ENCODE results near the gene FGFR2.

Gene FGFR2

GRCh38 chr10:121450247-121450646, 148.0 kb downstream of the FGFR2 start:
- DNase-seq (ENCODE audit: low spot score), result no peak

DNA sequence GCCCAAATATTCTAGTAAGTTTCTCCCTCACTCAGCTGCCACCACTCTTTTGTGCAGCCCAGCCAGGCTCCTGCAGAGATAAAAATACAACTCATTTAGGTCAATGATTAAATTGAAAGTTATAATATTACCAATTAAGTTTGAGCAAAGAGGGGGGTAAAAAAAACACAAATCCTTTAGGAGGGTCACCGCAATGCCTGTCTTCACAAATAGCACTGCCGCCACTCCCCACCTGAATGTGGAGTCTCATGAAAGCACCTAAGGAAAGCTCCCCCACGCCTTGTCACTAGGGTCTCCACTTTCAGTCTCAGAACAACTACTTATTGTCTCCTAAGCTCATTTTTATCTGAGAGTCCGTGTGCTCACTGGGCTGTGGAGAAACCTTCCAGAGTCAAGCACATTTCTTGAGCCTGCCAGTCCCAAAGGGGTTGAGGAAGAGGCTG, 148.7 kb downstream of the FGFR2 start:
- no peak for DNase-seq (ENCODE audit: low spot score)

DNA sequence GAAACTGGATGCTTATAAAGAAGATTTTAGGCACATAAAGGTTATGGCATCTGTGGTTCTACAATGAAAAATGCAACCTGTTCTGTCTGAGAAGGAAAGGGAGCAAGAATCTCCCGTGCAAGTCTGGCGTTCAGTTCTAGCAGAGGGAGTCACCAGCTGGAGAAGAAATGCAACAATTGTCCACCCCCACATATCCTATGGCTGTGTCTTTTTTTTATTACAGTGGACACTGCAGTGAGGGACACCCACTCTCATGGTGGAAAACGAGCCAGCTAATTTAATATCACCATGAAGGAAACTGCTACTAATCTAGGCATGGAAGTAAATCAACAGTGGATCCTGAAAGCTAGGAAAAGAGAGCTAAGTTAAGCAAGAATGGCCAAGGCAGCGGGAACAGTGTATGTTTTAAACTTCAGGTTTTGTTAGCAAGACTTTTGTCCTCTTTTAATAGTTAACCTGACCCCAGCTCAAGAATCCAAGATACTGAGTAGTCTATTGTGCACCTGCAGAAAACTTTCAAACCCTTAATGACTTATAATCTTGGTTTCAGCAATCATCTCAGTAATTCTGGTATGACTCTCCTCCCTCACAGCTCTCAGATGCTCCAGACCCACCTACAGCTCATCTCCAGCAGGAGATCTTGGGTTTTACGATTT, 149.3 kb downstream of the FGFR2 start:
- DNase-seq (ENCODE audit: low spot score), result no peak

- no peak for DNase-seq (ENCODE audit: low spot score)
Observed at GRCh38 chr10:121444520-121445165, 153.6 kb downstream of the FGFR2 start.

DNA sequence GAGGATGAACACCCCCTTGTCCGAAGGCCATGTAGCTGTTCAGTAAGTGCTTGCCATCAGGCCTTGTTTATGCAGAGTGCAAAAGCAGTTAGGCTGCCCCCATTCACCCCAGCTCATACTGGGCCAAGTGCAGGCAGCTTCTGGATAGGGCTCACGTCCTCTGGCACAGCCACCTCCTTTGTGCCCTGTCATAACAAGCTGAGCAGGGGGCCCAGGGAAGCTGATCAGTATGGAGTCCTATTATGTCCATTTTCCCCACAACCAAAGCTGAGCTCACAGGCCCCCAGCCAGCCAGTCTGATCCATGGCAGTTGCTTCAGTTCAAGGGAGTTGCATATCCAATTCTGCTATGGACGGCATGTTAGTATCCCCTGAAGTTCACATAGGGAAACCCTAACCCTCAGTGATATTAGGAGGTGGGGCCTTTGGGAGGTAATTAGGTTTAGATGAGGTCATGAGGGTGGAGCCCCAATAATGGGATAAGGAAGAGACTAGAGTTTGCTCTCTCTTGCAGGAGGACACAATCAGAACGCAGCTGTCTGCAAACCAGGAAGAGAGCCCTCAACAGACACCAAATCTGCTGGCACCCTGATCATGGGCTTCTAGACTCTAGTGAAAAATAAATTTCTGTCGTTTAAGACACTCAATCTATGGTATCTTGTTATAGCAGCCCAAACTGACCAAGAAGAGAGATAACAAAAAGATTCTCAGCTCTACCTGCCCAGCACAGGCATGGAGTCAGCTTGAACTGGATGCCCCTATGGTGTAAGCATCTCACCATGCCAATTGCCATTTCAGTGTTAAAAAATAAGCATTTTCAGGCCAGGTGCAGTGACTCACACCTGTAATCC, 155.9 kb downstream of the FGFR2 start:
- no peak for DNase-seq (ENCODE audit: low spot score)

DNA sequence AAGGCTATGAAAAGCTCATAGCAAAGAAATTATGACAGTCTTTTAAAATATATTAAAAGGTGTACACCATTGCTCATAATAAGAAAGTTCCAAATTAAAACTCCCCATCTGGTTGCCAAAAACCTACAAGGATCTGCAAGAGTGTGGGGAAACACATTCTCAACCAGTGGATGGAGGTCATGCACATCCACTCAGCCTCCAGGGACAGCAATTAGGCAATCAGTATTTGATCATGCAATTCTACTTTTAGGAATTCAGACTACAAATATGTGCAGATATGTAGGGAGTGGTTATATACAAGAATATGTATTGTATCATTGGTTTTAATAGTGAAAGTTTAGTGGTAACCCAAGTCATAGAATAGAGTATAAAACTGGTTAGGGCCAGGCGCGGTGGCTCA, 157.8 kb downstream of the FGFR2 start:
- no peak for DNase-seq (ENCODE audit: low spot score)

- DNase-seq (ENCODE audit: low spot score), result no peak
Observed at GRCh38 chr10:121438333-121438732, 159.9 kb downstream of the FGFR2 start.

DNA sequence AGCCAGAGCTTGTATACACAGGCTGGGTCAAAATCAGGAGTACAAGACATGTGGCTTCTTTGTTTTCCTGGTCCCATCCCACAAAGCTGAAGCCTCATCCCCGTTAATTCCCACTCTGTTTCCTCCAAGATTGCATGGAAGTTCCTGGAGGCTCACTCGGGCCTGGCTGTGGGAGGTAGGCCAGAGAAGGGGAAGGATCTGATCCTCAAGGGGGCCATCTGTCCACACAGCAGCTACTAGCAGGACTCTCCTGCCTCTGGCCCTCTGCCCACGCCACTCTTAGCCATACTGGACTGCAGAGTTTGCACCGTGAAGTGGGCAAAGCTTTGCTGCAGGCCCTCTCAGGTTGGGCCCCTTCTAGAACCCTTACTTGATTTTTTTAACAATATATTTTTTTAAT, 160.6 kb downstream of the FGFR2 start:
- no peak for DNase-seq (ENCODE audit: low spot score)

DNA sequence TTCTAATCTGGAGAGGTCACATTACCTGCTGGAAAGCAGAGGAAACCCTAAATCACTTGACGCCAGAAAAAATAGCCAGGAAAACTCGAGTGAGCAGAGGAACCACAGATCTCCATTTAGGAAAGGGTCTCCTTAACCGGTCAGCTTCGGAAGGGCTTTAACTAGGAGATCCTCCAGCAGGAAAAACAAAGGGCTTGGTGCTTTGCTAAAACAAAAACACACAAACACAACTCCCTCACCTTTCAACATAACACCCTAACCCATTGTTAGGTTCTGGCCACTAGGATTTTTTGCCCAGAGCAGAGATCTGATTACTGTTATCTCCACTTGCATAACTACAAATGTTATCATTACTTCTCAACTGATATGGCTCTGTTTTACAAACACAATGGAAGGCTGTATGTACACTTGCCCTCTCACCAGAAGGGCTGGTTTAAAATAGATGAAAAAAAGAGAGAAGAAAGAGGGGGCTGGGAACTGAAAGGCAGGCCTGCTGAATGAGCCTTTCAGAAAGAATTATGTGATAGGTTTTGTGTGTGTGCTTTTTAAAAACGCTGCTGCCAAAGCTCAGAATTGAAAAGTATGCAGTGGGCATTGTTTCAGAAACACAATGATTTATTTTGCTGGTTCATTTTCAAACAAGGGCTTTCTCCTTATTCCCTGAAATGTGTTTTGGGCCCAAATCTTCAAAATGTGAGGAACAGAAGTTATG, 161.5 kb downstream of the FGFR2 start:
- DNase-seq (ENCODE audit: low spot score), result no peak

GRCh38 chr10:121436281-121436629, 162.0 kb downstream of the FGFR2 start:
- DNase-seq (ENCODE audit: low spot score), result no peak

- DNase-seq (ENCODE audit: low spot score), result no peak
Observed at GRCh38 chr10:121435099-121435875, 163.0 kb downstream of the FGFR2 start.

GRCh38 chr10:121433965-121434364, 164.3 kb downstream of the FGFR2 start:
- no peak for DNase-seq (ENCODE audit: low spot score)

DNA sequence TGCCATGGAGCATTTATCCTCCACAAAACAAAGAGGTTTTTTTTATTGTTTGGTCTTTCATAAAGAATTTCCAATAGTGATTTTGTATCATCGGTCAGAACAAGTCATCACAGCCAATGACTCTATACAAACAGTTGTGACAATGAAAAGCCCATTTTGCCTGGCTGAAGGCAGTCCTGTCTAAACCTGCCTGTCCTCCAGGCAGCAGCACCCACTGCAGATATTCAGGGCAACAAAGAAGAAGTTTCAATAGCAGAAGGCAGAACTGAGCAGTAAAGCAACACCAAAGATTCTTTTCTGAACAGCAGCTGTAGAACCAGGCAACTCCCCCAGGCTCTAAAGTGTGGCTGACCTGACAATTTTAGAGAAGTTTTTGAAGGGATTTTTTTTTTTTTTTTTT, 169.4 kb downstream of the FGFR2 start:
- no peak for DNase-seq (ENCODE audit: low spot score)

All from CD4-positive, alpha-beta T cell treated with Interleukin-15 for 4 hours (primary cell).